SK-N-SH (cell line): ENCODE data around the gene PCNA. TPM values are rescaled to one million over a fixed set of nuclear protein-coding genes. Genes with fewer than 3 reads are reported as not detected.

Source experiments
- CTCF ChIA-PET: fragments of 300-600, 350-600 bp; formaldehyde crosslinking; extraction: SDS; loops from one replicate; lab custom pipeline; 2021; lab: Yijun Ruan, JAX
- POLR2A ChIA-PET: fragments of 350-600 bp; sonication (Branson Sonifier 250); formaldehyde crosslinking; extraction: SDS; loops from one replicate; lab custom pipeline; 2020; ENCODE audit warnings: antibody characterized with exemption, inconsistent platforms; lab: Yijun Ruan, JAX
- DNase-seq: peaks from one replicate; pipeline ENCODE4 v3.0.0; 2012
- H2AFZ ChIP-seq: fragments of 200-600 bp; sonication (generic); 2 replicates; pipeline ENCODE4 v1.8.1; 2016; ENCODE audit warnings: antibody characterized with exemption, mild to moderate bottlenecking, low read depth
- H3F3A ChIP-seq: fragments of 200-600 bp; sonication (generic); replicated peaks from 2 replicates; pipeline ENCODE3; 2016; ENCODE audit warnings: antibody characterized with exemption, mild to moderate bottlenecking; ENCODE audit not compliant: insufficient read depth
- H3K27ac ChIP-seq, 2 experiments: fragments of 200-500 bp in 1 of 2; fragments of 200-600 bp in 1 of 2; sonication (Bioruptor generic) in 1 of 2; sonication (generic), shearing (Covaris generic) in 1 of 2; 2 replicates each; pipeline versions ENCODE4 v1.5.1 to v1.6.1; 2014 to 2016; ENCODE audit warnings: low read depth in 2 of 2, inconsistent platforms in 1 of 2, low read length in 1 of 2, mild to moderate bottlenecking in 1 of 2, mixed read lengths in 1 of 2
- H3K27me3 ChIP-seq: fragments of 200-600 bp; sonication (generic), shearing (Covaris generic); 2 replicates; pipeline ENCODE4 v1.6.1; 2016; ENCODE audit warnings: mixed run types; ENCODE audit not compliant: insufficient read depth
- H3K36me3 ChIP-seq, 2 experiments: fragments of 200-500 bp in 1 of 2; fragments of 200-600 bp in 1 of 2; sonication (Bioruptor generic) in 1 of 2; sonication (generic) in 1 of 2; replicated peaks in 1 of 2; 2 replicates each; pipeline versions ENCODE3 to v1.5.1; 2014 to 2016; ENCODE audit warnings: low read length in 1 of 2, mild to moderate bottlenecking in 1 of 2; ENCODE audit not compliant: insufficient read depth in 2 of 2, control insufficient read depth in 1 of 2
- H3K4me1 ChIP-seq, 2 experiments: fragments of 200-500 bp in 1 of 2; fragments of 200-600 bp in 1 of 2; sonication (Bioruptor generic) in 1 of 2; sonication (generic), shearing (Covaris generic) in 1 of 2; 2 replicates each; pipeline versions ENCODE4 v1.5.1 to v1.6.1; 2014 to 2016; ENCODE audit warnings: low read depth in 1 of 2, low read length in 1 of 2, mixed run types in 1 of 2; ENCODE audit not compliant: insufficient read depth in 2 of 2, control insufficient read depth in 1 of 2
- H3K4me2 ChIP-seq: fragments of 200-600 bp; sonication (generic), shearing (Covaris generic); 2 replicates; pipeline ENCODE4 v1.6.1; 2017; ENCODE audit warnings: mixed run types
- H3K4me3 ChIP-seq, 2 experiments: fragments of 200-500 bp in 1 of 2; fragments of 200-600 bp in 1 of 2; sonication (Bioruptor generic) in 1 of 2; sonication (generic), shearing (Covaris generic) in 1 of 2; 2 replicates each; pipeline versions ENCODE4 v1.5.1 to v1.8.1; 2014 to 2016; ENCODE audit warnings: low read depth in 2 of 2, inconsistent platforms in 1 of 2, low read length in 1 of 2, mild to moderate bottlenecking in 1 of 2, mixed read lengths in 1 of 2, moderate library complexity in 1 of 2
- H3K79me2 ChIP-seq: fragments of 200-600 bp; sonication (generic); 2 replicates; pipeline ENCODE4 v1.8.1; 2017; ENCODE audit warnings: mild to moderate bottlenecking; ENCODE audit not compliant: insufficient read depth
- H3K9ac ChIP-seq: fragments of 200-600 bp; sonication (generic); 2 replicates; pipeline ENCODE4 v1.6.1; 2017; ENCODE audit warnings: mixed run types
- H3K9me2 ChIP-seq: fragments of 200-600 bp; sonication (generic); 2 replicates; pipeline ENCODE4 v1.6.1; 2017; ENCODE audit warnings: mixed run types
- H3K9me3 ChIP-seq: fragments of 200-600 bp; sonication (generic); 2 replicates; pipeline ENCODE4 v1.6.1; 2017; ENCODE audit warnings: mixed run types, mild to moderate bottlenecking, moderate library complexity
- H4K20me1 ChIP-seq: fragments of 200-600 bp; sonication (generic); 2 replicates; pipeline ENCODE4 v1.6.1; 2017; ENCODE audit warnings: mild to moderate bottlenecking, mixed run types; ENCODE audit not compliant: insufficient read depth
- EP300 ChIP-seq, 2 experiments: IDR thresholded peaks; 2 replicates each; pipeline versions ENCODE4 v1.4.0 to v1.6.1; 2012; ENCODE audit warnings: borderline replicate concordance in 1 of 2, low read depth in 1 of 2, low read length in 1 of 2
- FOXJ3 ChIP-seq: sonication (generic); formaldehyde crosslinking; IDR thresholded peaks from 2 replicates; pipeline ENCODE4 v1.5.1; 2020; ENCODE audit warnings: mild to moderate bottlenecking, missing genetic modification reagents
- GABPA ChIP-seq: IDR thresholded peaks from 2 replicates; pipeline ENCODE4 v1.4.0; 2012; ENCODE audit warnings: low read depth, mild to moderate bottlenecking
- GATA2 ChIP-seq: sonication (generic); formaldehyde crosslinking; IDR thresholded peaks from 2 replicates; pipeline ENCODE4 v1.5.0; 2020; ENCODE audit warnings: mild to moderate bottlenecking, missing genetic modification reagents
- JUND ChIP-seq: IDR thresholded peaks from 2 replicates; pipeline ENCODE4 v1.4.0; 2012
- POLR2AphosphoS5 ChIP-seq: IDR thresholded peaks from 2 replicates; pipeline ENCODE4 v1.6.1; 2012; ENCODE audit warnings: low read depth, low read length
- RCOR1 ChIP-seq: fragments of 150-350 bp; IDR thresholded peaks from 2 replicates; pipeline ENCODE4 v1.6.1; 2017; ENCODE audit warnings: antibody characterized with exemption, low read length
- SIN3A ChIP-seq: IDR thresholded peaks from 2 replicates; pipeline ENCODE4 v1.6.1; 2012; ENCODE audit warnings: low read depth, mild to moderate bottlenecking, low read length, moderate library complexity, borderline replicate concordance
- SMC3 ChIP-seq: IDR thresholded peaks from 2 replicates; pipeline ENCODE4 v1.6.1; 2012; ENCODE audit warnings: low read depth, low read length, improper control_type of control experiment
- WGBS: methylation state at CpG from one replicate; pipeline ENCODE4 v1.1.6; 2017; ENCODE audit warnings: low lambda C conversion rate; 5-methylcytosine and 5-hydroxymethylcytosine counted together
- polyA plus RNA-seq, 3 experiments: library from polyadenylated mRNA; depleted of rRNA; stranded (reverse); fragments of >200 nt; gene quantifications; 2 replicates each; pipeline ENCODE4 v1.2.3, GENCODE V29; 2012
- TF ChIP-seq, protein P1 (sequence below): IDR thresholded peaks from 2 replicates; pipeline ENCODE4 v1.6.1; 2012; ENCODE audit warnings: mild to moderate bottlenecking, low read depth, low read length, moderate library complexity
- TF ChIP-seq, protein P2 (sequence below): IDR thresholded peaks from 2 replicates; pipeline ENCODE4 v1.4.0; 2012; ENCODE audit warnings: low read depth

The PCNA gene
- polyA plus RNA-seq, 1 of the 3 experiments (the other 2 are of a cell fraction): 185 TPM

DNA sequence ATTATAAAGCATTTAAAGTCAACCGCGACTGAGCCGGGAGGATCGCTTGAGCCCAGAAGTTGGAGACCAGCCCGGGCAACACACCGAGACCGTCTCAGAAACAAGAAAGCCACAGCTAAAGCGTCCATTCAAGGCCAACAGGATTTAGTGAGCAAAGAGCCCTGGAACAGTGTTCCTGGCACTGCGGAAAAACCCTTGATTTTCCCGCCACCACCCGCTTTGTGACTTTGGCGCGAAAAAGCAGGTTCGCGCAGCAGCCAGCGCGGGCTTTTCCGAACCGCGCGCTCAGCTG, 669 bp downstream of the PCNA start:
- no peak for DNase-seq
- Histone ChIP-seq H3K27ac (peak overlapping the region; percentile 76 to 92; a peak in 3 of 4 replicates), H4K20me1 (peaks cover 36% of the 10 kb centered on the region), H3K36me3 (peaks cover 38 to 42% of the 10 kb centered on the region in 2 experiments), H3K4me2 (peak overlapping the region; percentile 95), H3K4me3 (peak overlapping the region; percentile 93), H2AFZ (no peak overlapping the region), H3K4me1 (peaks cover 7 to 16% of the 10 kb centered on the region in 2 experiments; a peak in 3 of 4 replicates), H3K9me3 (no peaks in the 10 kb centered on the region), H3K27me3 (no peaks in the 10 kb centered on the region), H3K9ac (peak overlapping the region; percentile 85), H3F3A (peaks cover 23% of the 10 kb centered on the region), H3K79me2 (peaks cover 48% of the 10 kb centered on the region), H3K9me2 (no peaks in the 10 kb centered on the region)
- peak; percentile 100 for TF ChIP-seq SIN3A
- no peak for TF ChIP-seq GATA2 (CRISPR knock-in tag)
- TF ChIP-seq JUND: no peak
- 0 out of 2 replicates have a peak, but pooled peaks have one; percentile 11 for TF ChIP-seq GABPA
- TF ChIP-seq FOXJ3 (CRISPR knock-in tag): no peak
- ChIA-PET CTCF (interaction anchor here (0.8 to 3.4 kb wide), 5 partner anchors 18 to 411 kb away, joined by 3 to 23 read pairs (median 4); no protein-coding TSS in a partner anchor), POLR2A (interaction anchor here (1.2 to 1.5 kb wide), 2 partner anchors 12 to 47 kb away, joined by 3 to 4 read pairs; no protein-coding TSS in a partner anchor)
- 1% methylated on average over 12 of the region's 21 CpGs for WGBS

- CTCF ChIA-PET: interaction anchor here (0.7 to 3.4 kb wide), 2 partner anchors 18 to 74 kb away, joined by 3 to 23 read pairs; no protein-coding TSS in a partner anchor
- peaks cover 48% of the 10 kb centered on the region for H3K79me2 ChIP-seq
- no peaks in the 10 kb centered on the region for H3K9me2 ChIP-seq
These were observed 1.3 kb downstream of the PCNA start for GRCh38 chr20:5118220-5119142.

More at GRCh38 chr20:5118220-5119142, 1.3 kb downstream of the PCNA start:
- Histone ChIP-seq H3F3A (peaks cover 29% of the 10 kb centered on the region), H3K9me3 (no peaks in the 10 kb centered on the region), H3K27me3 (no peaks in the 10 kb centered on the region), H3K27ac (peak overlapping the region; percentile 76 to 92; a peak in 3 of 4 replicates), H3K4me2 (peak overlapping the region; percentile 95), H3K36me3 (peaks cover 38 to 42% of the 10 kb centered on the region in 2 experiments), H3K4me3 (peak overlapping the region; percentile 93), H3K9ac (peak overlapping the region; percentile 85), H2AFZ (no peak overlapping the region), H3K4me1 (peaks cover 7 to 16% of the 10 kb centered on the region in 2 experiments; a peak in 3 of 4 replicates), H4K20me1 (peaks cover 36% of the 10 kb centered on the region)
- no peak for DNase-seq
- 4% methylated on average over 23 of the region's 23 CpGs for WGBS
- TF ChIP-seq POLR2AphosphoS5 (no peak), GABPA (no peak), FOXJ3 (CRISPR knock-in tag) (no peak), SMC3 (no peak), RCOR1 (no peak), EP300 (IDR thresholded peaks at IDR 0.05; ENCODE audit: borderline replicate concordance in 1 of 2, low read depth in 1 of 2, low read length in 1 of 2) (no peak)
- TF ChIP-seq, protein P1, sequence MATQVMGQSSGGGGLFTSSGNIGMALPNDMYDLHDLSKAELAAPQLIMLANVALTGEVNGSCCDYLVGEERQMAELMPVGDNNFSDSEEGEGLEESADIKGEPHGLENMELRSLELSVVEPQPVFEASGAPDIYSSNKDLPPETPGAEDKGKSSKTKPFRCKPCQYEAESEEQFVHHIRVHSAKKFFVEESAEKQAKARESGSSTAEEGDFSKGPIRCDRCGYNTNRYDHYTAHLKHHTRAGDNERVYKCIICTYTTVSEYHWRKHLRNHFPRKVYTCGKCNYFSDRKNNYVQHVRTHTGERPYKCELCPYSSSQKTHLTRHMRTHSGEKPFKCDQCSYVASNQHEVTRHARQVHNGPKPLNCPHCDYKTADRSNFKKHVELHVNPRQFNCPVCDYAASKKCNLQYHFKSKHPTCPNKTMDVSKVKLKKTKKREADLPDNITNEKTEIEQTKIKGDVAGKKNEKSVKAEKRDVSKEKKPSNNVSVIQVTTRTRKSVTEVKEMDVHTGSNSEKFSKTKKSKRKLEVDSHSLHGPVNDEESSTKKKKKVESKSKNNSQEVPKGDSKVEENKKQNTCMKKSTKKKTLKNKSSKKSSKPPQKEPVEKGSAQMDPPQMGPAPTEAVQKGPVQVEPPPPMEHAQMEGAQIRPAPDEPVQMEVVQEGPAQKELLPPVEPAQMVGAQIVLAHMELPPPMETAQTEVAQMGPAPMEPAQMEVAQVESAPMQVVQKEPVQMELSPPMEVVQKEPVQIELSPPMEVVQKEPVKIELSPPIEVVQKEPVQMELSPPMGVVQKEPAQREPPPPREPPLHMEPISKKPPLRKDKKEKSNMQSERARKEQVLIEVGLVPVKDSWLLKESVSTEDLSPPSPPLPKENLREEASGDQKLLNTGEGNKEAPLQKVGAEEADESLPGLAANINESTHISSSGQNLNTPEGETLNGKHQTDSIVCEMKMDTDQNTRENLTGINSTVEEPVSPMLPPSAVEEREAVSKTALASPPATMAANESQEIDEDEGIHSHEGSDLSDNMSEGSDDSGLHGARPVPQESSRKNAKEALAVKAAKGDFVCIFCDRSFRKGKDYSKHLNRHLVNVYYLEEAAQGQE: no peak
- TF ChIP-seq, protein P2, sequence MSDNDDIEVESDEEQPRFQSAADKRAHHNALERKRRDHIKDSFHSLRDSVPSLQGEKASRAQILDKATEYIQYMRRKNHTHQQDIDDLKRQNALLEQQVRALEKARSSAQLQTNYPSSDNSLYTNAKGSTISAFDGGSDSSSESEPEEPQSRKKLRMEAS: no peak
- POLR2A ChIA-PET: interaction anchor here (1.2 kb wide), 1 partner anchor 12 kb away, joined by 3 read pairs; no protein-coding TSS in a partner anchor
